ENCODE results near the gene HFM1. TPM values are rescaled to one million over a fixed set of nuclear protein-coding genes. Genes with fewer than 3 reads are reported as not detected.

The HFM1 gene
- total and polyA plus RNA-seq, 2 donors (not counting 1 experiment from before 2014, with no cell fraction given) = 0.23 to 0.83 TPM

- H4K20me1 ChIP-seq (ENCODE audit: control insufficient read depth, extremely low read depth, insufficient read depth, low read length) = no peaks in the 10 kb centered on the region
- H3K4me3 ChIP-seq (replicated peaks in 1 of 4; ENCODE audit: control extremely low read depth in 1 of 4, insufficient read depth in 1 of 4, low read depth in 3 of 4, low read length in 4 of 4) = no peak overlapping the region
- H3K36me3 ChIP-seq (ENCODE audit: control insufficient read depth, insufficient read depth, low read length) = no peaks in the 10 kb centered on the region
- no peak overlapping the region for H3K27ac ChIP-seq (ENCODE audit: insufficient read depth, low read length)
- no peaks in the 10 kb centered on the region for H3K79me2 ChIP-seq (ENCODE audit: control insufficient read depth, insufficient read depth, low read length)
- no peaks in the 10 kb centered on the region for H3K9me3 ChIP-seq (ENCODE audit: control insufficient read depth, insufficient read depth, low read depth, low read length)
- TF ChIP-seq, protein P1, sequence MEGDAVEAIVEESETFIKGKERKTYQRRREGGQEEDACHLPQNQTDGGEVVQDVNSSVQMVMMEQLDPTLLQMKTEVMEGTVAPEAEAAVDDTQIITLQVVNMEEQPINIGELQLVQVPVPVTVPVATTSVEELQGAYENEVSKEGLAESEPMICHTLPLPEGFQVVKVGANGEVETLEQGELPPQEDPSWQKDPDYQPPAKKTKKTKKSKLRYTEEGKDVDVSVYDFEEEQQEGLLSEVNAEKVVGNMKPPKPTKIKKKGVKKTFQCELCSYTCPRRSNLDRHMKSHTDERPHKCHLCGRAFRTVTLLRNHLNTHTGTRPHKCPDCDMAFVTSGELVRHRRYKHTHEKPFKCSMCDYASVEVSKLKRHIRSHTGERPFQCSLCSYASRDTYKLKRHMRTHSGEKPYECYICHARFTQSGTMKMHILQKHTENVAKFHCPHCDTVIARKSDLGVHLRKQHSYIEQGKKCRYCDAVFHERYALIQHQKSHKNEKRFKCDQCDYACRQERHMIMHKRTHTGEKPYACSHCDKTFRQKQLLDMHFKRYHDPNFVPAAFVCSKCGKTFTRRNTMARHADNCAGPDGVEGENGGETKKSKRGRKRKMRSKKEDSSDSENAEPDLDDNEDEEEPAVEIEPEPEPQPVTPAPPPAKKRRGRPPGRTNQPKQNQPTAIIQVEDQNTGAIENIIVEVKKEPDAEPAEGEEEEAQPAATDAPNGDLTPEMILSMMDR (conservative IDR thresholded peaks at IDR 0.05 in 1 of 2, IDR thresholded peaks at IDR 0.05 in 1 of 2; ENCODE audit: low read depth in 1 of 2, low read length in 2 of 2) = no peak
- TF ChIP-seq EZH2 (IDR thresholded peaks at IDR 0.05; ENCODE audit: low read length, missing control alignments) = no peak
- no peak overlapping the region for H3K9ac ChIP-seq (ENCODE audit: insufficient read depth, low read length)
- no peak for DNase-seq (ENCODE audit: low read depth in 2 of 2)
- no peak overlapping the region for H2AFZ ChIP-seq (ENCODE audit: low read length)
- no peaks in the 10 kb centered on the region for H3K4me1 ChIP-seq (ENCODE audit: control insufficient read depth, extremely low read depth, insufficient read depth, low read length)
- no peak overlapping the region for H3K4me2 ChIP-seq (ENCODE audit: extremely low read depth, insufficient read depth, low read length)
- H3K27me3 ChIP-seq (ENCODE audit: control insufficient read depth, insufficient read depth, low read length) = no peaks in the 10 kb centered on the region
Measured at GRCh38 chr1:91234181-91234580, 170.5 kb downstream of the HFM1 start.

GRCh38 chr1:91226741-91227140 is 177.9 kb downstream of the HFM1 start:
- no peak for TF ChIP-seq EZH2 (IDR thresholded peaks at IDR 0.05; ENCODE audit: low read length, missing control alignments)
- TF ChIP-seq, protein P1 (conservative IDR thresholded peaks at IDR 0.05 in 1 of 2, IDR thresholded peaks at IDR 0.05 in 1 of 2; ENCODE audit: low read depth in 1 of 2, low read length in 2 of 2) = no peak
- no peaks in the 10 kb centered on the region for H3K4me1 ChIP-seq (ENCODE audit: control insufficient read depth, extremely low read depth, insufficient read depth, low read length)
- H3K9me3 ChIP-seq (ENCODE audit: control insufficient read depth, insufficient read depth, low read depth, low read length) = no peaks in the 10 kb centered on the region
- DNase-seq (ENCODE audit: low read depth in 2 of 2) = no peak
- H2AFZ ChIP-seq (ENCODE audit: low read length) = no peak overlapping the region
- no peaks in the 10 kb centered on the region for H4K20me1 ChIP-seq (ENCODE audit: control insufficient read depth, extremely low read depth, insufficient read depth, low read length)
- no peak overlapping the region for H3K4me2 ChIP-seq (ENCODE audit: extremely low read depth, insufficient read depth, low read length)
- no peak overlapping the region for H3K27ac ChIP-seq (ENCODE audit: insufficient read depth, low read length)
- H3K4me3 ChIP-seq (replicated peaks in 1 of 4; ENCODE audit: control extremely low read depth in 1 of 4, insufficient read depth in 1 of 4, low read depth in 3 of 4, low read length in 4 of 4) = no peak overlapping the region
- no peak overlapping the region for H3K9ac ChIP-seq (ENCODE audit: insufficient read depth, low read length)
- no peaks in the 10 kb centered on the region for H3K79me2 ChIP-seq (ENCODE audit: control insufficient read depth, insufficient read depth, low read length)
- H3K36me3 ChIP-seq (ENCODE audit: control insufficient read depth, insufficient read depth, low read length) = no peaks in the 10 kb centered on the region
- no peaks in the 10 kb centered on the region for H3K27me3 ChIP-seq (ENCODE audit: control insufficient read depth, insufficient read depth, low read length)

DNA sequence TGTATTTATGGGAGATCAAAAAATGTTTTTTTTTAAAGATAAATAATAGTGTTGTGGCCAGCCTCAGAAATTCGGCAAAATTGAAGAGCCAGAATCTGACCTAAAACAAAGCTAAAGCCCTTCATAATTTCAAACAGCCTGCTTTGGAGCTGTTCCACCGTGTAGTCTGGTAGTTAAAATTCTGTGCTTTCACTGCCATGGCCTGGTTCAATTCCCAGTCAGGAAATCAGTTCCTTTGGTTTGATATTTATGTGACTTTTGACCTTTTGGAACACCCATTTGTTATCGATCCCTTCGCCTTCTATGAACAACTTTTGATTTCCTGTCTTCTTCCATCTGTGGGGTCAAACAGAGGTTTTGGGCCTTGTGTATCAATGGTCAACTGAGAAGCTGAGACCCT is 179.8 kb downstream of the HFM1 start:
- no peak overlapping the region for H3K9ac ChIP-seq (ENCODE audit: insufficient read depth, low read length)
- no peak overlapping the region for H3K27ac ChIP-seq (ENCODE audit: insufficient read depth, low read length)
- no peaks in the 10 kb centered on the region for H3K79me2 ChIP-seq (ENCODE audit: control insufficient read depth, insufficient read depth, low read length)
- H3K9me3 ChIP-seq (ENCODE audit: control insufficient read depth, insufficient read depth, low read depth, low read length) = no peaks in the 10 kb centered on the region
- no peak overlapping the region for H3K4me2 ChIP-seq (ENCODE audit: extremely low read depth, insufficient read depth, low read length)
- no peaks in the 10 kb centered on the region for H3K4me1 ChIP-seq (ENCODE audit: control insufficient read depth, extremely low read depth, insufficient read depth, low read length)
- H3K27me3 ChIP-seq (ENCODE audit: control insufficient read depth, insufficient read depth, low read length) = no peaks in the 10 kb centered on the region
- H4K20me1 ChIP-seq (ENCODE audit: control insufficient read depth, extremely low read depth, insufficient read depth, low read length) = no peaks in the 10 kb centered on the region
- H2AFZ ChIP-seq (ENCODE audit: low read length) = no peak overlapping the region
- TF ChIP-seq, protein P1 (conservative IDR thresholded peaks at IDR 0.05 in 1 of 2, IDR thresholded peaks at IDR 0.05 in 1 of 2; ENCODE audit: low read depth in 1 of 2, low read length in 2 of 2) = no peak
- no peak for TF ChIP-seq EZH2 (IDR thresholded peaks at IDR 0.05; ENCODE audit: low read length, missing control alignments)
- H3K4me3 ChIP-seq (replicated peaks in 1 of 4; ENCODE audit: control extremely low read depth in 1 of 4, insufficient read depth in 1 of 4, low read depth in 3 of 4, low read length in 4 of 4) = no peak overlapping the region
- no peaks in the 10 kb centered on the region for H3K36me3 ChIP-seq (ENCODE audit: control insufficient read depth, insufficient read depth, low read length)
- no peak for DNase-seq (ENCODE audit: low read depth in 2 of 2)
